Left forelimb (tissue), 1 donor: ENCODE results near the gene SMU1.
"Not testable (repeated sequence)": the region's sequence is repeated elsewhere in the genome, so short reads cannot be mapped to it uniquely, and the experiment has no call there.

Experiments
- DNase-seq: peaks from one replicate; pipeline ENCODE4 v3.0.0-alpha.2; 2018; ENCODE audit warnings: low spot score

Gene SMU1

DNA sequence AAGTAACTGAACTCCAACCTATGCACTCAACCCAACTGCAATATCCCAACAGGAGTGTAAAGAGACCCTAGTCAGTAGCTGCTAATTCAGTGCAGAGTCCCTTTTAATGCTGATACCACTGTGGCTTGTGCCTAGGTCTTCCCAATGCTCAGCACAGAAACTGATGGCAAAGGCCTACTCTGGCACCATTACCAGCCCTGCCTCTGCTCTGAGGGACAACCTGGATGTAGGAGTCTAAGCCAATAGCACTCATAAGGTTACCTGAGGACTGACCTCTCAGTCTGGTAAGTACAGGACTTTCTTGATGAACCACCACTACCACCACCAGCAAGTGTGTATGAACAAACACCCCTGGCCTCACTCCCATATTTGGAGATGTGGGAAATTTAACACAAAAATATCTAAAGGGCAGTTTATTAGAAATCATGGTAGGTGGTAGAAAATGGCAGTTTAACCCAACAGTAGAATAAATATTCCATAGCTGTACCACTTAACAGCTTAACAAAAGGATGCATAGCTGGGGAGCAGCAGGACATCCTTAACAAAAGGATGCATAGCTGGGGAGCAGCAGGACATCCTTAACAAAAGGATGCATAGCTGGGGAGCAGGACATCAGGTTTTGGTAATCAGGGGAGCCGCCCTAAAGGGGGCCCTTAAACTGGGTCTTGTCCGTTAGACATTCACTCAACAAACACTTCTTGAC is 62.4 kb downstream of the SMU1 start:
- DNase-seq: no peak

DNA sequence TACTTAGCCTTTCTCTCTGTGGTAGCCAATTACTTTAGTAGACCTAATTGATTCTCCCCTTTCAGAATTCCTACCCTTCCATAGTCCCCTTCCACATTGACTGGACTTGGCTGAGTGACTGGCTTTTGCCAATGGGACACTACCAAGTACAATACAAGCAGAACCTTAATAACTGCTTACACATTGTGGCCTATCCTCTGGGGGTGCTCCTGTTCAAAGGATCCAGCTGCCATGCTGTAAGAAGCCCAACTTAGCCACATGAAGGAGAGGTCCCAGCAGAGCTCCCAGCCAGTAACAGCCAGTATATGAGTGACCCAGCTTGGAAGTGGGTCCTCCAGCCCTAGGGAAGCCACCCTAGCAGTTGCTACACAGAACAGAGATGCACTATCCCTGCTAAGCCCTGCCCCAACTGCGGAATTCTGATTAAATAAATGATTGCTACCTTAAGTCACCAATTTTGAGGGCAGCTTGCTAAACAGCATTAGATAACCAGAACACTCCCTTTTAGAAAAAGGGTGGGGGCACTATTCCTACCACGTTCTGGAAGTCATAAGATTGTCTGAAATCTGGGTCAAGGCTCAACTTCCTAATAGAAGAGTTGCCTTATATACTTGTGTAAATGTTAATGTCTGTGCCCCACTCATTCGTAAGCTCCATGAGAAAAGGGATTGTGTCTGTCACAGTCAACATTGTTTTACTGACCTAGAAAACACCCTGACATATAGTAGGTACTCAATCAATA is 64.0 kb downstream of the SMU1 start:
- DNase-seq: no peak

GRCh38 chr9:33011831-33012230 is 64.6 kb downstream of the SMU1 start:
- no peak for DNase-seq

DNA sequence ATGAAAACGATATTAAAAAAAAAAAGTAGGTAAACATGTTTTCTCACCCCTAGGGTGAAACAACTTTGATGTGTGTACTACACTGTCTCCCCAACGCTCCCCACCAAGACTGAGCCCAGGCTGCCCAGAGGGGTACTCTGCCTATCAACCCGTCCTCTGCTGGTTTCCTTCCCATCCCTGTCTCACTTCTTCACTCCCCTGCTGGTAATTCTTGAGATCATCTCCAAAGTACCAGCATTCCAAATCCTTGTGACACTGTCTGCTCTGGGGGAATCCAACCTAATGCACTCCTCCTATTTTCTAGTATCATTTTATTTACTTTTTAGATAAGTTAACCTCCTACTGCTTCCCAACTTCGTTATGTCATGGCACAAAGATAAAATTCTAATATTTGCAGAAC is 68.7 kb downstream of the SMU1 start:
- no peak for DNase-seq

- DNase-seq: not testable (repeated sequence)
Measured at GRCh38 chr9:33005335-33005734, 71.1 kb downstream of the SMU1 start.

DNA sequence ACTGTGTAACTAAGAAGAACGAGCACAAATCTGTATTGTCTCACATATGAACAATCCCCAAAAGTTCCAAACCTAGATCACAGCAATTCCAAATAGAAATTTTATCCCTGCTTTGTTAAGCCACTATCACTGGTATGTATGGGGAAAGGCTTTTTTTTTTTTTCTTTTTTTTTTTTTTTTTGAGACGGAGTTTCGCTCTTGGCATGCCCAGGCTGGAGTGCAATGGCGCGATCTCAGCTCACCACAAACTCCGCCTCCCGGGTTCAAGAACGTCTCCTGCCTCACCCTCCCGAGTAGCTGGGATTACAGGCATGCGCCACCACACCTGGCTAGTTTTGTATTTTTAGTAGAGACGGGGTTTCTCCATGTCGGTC is 75.8 kb downstream of the SMU1 start:
- DNase-seq: not testable (repeated sequence)

GRCh38 chr9:32992595-32993238 is 83.8 kb downstream of the SMU1 start:
- DNase-seq: no peak

GRCh38 chr9:32991897-32992594 is 84.4 kb downstream of the SMU1 start:
- no peak for DNase-seq
